HepG2 (cell line): ENCODE data around the gene PCNA. TPM values are rescaled to one million over a fixed set of nuclear protein-coding genes. Genes with fewer than 3 reads are reported as not detected.

Experiments
- ATM ChIP-seq: fragments of 450-650 bp; IDR thresholded peaks from 2 replicates; pipeline ENCODE4 v1.7.1; 2017; ENCODE audit warnings: mild to moderate bottlenecking, borderline replicate concordance
- CAMTA2 ChIP-seq: sonication (generic); formaldehyde crosslinking; IDR thresholded peaks from 2 replicates; pipeline ENCODE4 v1.4.0; 2020; ENCODE audit warnings: mild to moderate bottlenecking, missing genetic modification reagents, borderline replicate concordance
- DNMT3B ChIP-seq: conservative IDR thresholded peaks from 2 replicates; pipeline ENCODE4 v1.6.1; 2016; ENCODE audit warnings: missing biosample characterization, control low read depth
- FOSL2 ChIP-seq: sonication (generic); formaldehyde crosslinking; IDR thresholded peaks from 2 replicates; pipeline ENCODE4 v1.4.0; 2020; ENCODE audit warnings: missing genetic modification reagents
- FOXC1 ChIP-seq: sonication (generic); formaldehyde crosslinking; IDR thresholded peaks from 2 replicates; pipeline ENCODE4 v1.8.0; 2022; ENCODE audit warnings: mild to moderate bottlenecking, missing genetic modification reagents, borderline replicate concordance
- GMEB1 ChIP-seq: sonication (generic); formaldehyde crosslinking; IDR thresholded peaks from 2 replicates; pipeline ENCODE4 v1.5.1; 2020; ENCODE audit warnings: missing genetic modification reagents, mild to moderate bottlenecking, borderline replicate concordance
- HNRNPL ChIP-seq: fragments of 200-400 bp; formaldehyde crosslinking; IDR thresholded peaks from 2 replicates; pipeline ENCODE4 v1.6.1; 2017; ENCODE audit warnings: mild to moderate bottlenecking, low read depth, low read length
- JUN ChIP-seq: sonication (generic); formaldehyde crosslinking; IDR thresholded peaks from 2 replicates; pipeline ENCODE4 v1.4.0; 2020; ENCODE audit warnings: mild to moderate bottlenecking, missing genetic modification reagents
- MBNL3 ChIP-seq: fragments of 250-450 bp; sonication (Bioruptor Pico); conservative IDR thresholded peaks from 2 replicates; pipeline ENCODE4 v1.8.0; 2022; ENCODE audit warnings: mild to moderate bottlenecking, inconsistent platforms
- NFE2L1 ChIP-seq: sonication (generic); formaldehyde crosslinking; IDR thresholded peaks from 2 replicates; pipeline ENCODE4 v1.4.0; 2020; ENCODE audit warnings: missing genetic modification reagents, mild to moderate bottlenecking, borderline replicate concordance
- SAP130 ChIP-seq: IDR thresholded peaks from 2 replicates; pipeline ENCODE4 v1.6.1; 2016; ENCODE audit warnings: low read depth
- STAG1 ChIP-seq: sonication (generic); formaldehyde crosslinking; IDR thresholded peaks from 2 replicates; pipeline ENCODE4 v1.4.0; 2020; ENCODE audit warnings: missing genetic modification reagents
- TRIM22 ChIP-seq: fragments of 450-650 bp; IDR thresholded peaks from 2 replicates; pipeline ENCODE4 v1.6.1; 2017
- ZNF180 ChIP-seq: sonication (generic); formaldehyde crosslinking; IDR thresholded peaks from 2 replicates; pipeline ENCODE4 v1.4.0; 2020; ENCODE audit warnings: low read depth, missing genetic modification reagents, borderline replicate concordance
- ZNF569 ChIP-seq: sonication (generic); formaldehyde crosslinking; IDR thresholded peaks from 2 replicates; pipeline ENCODE4 v1.5.0; 2020; ENCODE audit warnings: mild to moderate bottlenecking, missing genetic modification reagents, moderate library complexity, borderline replicate concordance
- ZNF883 ChIP-seq: sonication (generic); formaldehyde crosslinking; IDR thresholded peaks from 2 replicates; pipeline ENCODE4 v1.5.1; 2020; ENCODE audit warnings: mild to moderate bottlenecking, missing genetic modification reagents; ENCODE audit errors: not compliant biosample characterization
- polyA plus RNA-seq, 8 experiments: library from polyadenylated mRNA; depleted of rRNA in 3 of 8; stranded (reverse) in 7 of 8; unstranded in 1 of 8; fragments of >200 nt; fragmentation: Illumina TruSeq in 4 of 8; extraction: Trizol in 4 of 8; gene quantifications; 2 replicates each; pipeline versions ENCODE4 v1.2.1 to v1.2.3, GENCODE V29; 2011 to 2016; ENCODE audit warnings: low read depth in 4 of 8, missing spikeins in 1 of 8, mixed read lengths in 1 of 8; ENCODE audit not compliant: insufficient read depth in 1 of 8
- total RNA-seq, 5 experiments: library from RNA; depleted of rRNA; stranded (reverse); fragments of >200 nt; fragmentation: Illumina TruSeq; extraction: Trizol; gene quantifications; 2 replicates each; pipeline ENCODE4 v1.2.3, GENCODE V29; 2016; ENCODE audit warnings: low read depth in 1 of 5
- TF ChIP-seq, protein P1 (sequence below): sonication (generic); formaldehyde crosslinking; IDR thresholded peaks from 2 replicates; pipeline ENCODE4 v1.5.0; 2020; ENCODE audit warnings: mild to moderate bottlenecking, missing genetic modification reagents
- TF ChIP-seq, protein P2 (sequence below): sonication (generic); formaldehyde crosslinking; IDR thresholded peaks from 2 replicates; pipeline ENCODE4 v1.4.0; 2020; ENCODE audit warnings: missing genetic modification reagents, mild to moderate bottlenecking, borderline replicate concordance

Gene PCNA
- total and polyA plus RNA-seq, 2 of the 13 experiments (the other 11 are each of a cell fraction or from before 2014, with no cell fraction given): 229 to 655 TPM

DNA sequence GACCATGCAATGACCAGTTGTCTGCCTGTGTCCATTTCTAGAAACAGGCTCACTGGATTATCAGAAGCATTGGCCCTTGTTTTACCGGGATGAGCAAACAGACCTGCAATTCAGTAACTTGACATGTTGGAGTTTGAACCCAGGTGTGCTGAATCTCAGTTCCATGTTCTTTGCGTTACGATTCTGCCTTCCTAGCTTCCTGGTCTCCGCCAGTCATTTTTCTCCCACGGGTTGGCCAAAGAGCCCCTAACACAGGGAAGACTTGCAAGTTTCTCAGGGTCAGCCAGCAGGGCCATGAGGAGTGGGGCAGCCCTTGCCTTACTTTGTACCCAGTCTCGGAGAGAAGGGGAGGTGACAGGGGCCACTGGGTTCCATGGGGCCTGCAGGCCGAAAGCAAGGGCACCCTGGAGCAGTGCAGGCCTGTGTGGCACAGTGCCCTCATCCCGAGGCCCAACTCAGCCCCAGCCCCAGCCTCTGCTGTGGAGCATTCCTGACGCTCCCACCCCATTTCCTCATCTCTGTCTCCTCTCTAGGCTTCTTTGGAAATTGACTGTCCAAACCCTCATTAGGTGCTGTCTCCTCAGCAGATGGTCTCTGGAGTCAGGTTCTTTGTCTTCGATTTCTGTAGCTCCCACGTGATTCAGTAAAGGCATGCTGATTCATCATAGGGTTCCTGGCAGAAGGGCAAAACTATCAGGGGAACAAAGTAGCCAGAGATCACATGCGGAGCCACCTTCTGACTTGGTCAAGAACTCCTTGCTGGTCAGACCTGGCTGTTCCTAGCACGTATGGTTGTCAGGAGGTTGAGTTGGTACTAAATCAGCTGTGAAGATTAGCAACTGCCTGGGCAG, 30.7 kb upstream of the PCNA start (continued):
- TF ChIP-seq STAG1 (CRISPR knock-in tag) (peak; percentile 23; the same call in 1 of the 2 replicates), MBNL3 (CRISPR knock-in tag) (no peak), FOXC1 (peak; percentile 88; the same call in 1 of the 2 replicates), DNMT3B (CRISPR knock-in tag) (no peak), ZNF180 (CRISPR knock-in tag) (no peak), FOSL2 (CRISPR knock-in tag) (peak; percentile 85), TRIM22 (no peak), ATM (no peak), CAMTA2 (CRISPR knock-in tag) (peak; percentile 93), HNRNPL (peak; percentile 94), NFE2L1 (CRISPR knock-in tag) (peak; percentile 85; the same call in 1 of the 2 replicates), ZNF883 (CRISPR knock-in tag) (peak; percentile 68), GMEB1 (CRISPR knock-in tag) (peak; percentile 21; the same call in 1 of the 2 replicates), JUN (CRISPR knock-in tag) (no peak), SAP130 (peak; percentile 93), ZNF569 (CRISPR knock-in tag) (no peak)
- TF ChIP-seq, protein P1, sequence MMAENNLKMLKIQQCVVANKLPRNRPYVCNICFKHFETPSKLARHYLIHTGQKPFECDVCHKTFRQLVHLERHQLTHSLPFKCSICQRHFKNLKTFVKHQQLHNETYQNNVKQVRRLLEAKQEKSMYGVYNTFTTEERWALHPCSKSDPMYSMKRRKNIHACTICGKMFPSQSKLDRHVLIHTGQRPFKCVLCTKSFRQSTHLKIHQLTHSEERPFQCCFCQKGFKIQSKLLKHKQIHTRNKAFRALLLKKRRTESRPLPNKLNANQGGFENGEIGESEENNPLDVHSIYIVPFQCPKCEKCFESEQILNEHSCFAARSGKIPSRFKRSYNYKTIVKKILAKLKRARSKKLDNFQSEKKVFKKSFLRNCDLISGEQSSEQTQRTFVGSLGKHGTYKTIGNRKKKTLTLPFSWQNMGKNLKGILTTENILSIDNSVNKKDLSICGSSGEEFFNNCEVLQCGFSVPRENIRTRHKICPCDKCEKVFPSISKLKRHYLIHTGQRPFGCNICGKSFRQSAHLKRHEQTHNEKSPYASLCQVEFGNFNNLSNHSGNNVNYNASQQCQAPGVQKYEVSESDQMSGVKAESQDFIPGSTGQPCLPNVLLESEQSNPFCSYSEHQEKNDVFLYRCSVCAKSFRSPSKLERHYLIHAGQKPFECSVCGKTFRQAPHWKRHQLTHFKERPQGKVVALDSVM (CRISPR knock-in tag): peak; percentile 12; the same call in 1 of the 2 replicates
- TF ChIP-seq, protein P2, sequence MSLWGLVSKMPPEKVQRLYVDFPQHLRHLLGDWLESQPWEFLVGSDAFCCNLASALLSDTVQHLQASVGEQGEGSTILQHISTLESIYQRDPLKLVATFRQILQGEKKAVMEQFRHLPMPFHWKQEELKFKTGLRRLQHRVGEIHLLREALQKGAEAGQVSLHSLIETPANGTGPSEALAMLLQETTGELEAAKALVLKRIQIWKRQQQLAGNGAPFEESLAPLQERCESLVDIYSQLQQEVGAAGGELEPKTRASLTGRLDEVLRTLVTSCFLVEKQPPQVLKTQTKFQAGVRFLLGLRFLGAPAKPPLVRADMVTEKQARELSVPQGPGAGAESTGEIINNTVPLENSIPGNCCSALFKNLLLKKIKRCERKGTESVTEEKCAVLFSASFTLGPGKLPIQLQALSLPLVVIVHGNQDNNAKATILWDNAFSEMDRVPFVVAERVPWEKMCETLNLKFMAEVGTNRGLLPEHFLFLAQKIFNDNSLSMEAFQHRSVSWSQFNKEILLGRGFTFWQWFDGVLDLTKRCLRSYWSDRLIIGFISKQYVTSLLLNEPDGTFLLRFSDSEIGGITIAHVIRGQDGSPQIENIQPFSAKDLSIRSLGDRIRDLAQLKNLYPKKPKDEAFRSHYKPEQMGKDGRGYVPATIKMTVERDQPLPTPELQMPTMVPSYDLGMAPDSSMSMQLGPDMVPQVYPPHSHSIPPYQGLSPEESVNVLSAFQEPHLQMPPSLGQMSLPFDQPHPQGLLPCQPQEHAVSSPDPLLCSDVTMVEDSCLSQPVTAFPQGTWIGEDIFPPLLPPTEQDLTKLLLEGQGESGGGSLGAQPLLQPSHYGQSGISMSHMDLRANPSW (CRISPR knock-in tag): no peak
